Stimulated activated CD4-positive, alpha-beta T cell treated with anti-CD3 and anti-CD28 coated beads, Interleukin-1b, Interleukin-23, amount 100 ng/mL, for 48 hours (primary cell): ENCODE measurements around the gene MAP4K1.
"Not testable (repeated sequence)": the region's sequence is repeated elsewhere in the genome, so short reads cannot be mapped to it uniquely, and the experiment has no call there.

Experiments used
- DNase-seq: peaks from one replicate; pipeline ENCODE4 v3.0.0-alpha.2; 2020

The MAP4K1 gene

DNA sequence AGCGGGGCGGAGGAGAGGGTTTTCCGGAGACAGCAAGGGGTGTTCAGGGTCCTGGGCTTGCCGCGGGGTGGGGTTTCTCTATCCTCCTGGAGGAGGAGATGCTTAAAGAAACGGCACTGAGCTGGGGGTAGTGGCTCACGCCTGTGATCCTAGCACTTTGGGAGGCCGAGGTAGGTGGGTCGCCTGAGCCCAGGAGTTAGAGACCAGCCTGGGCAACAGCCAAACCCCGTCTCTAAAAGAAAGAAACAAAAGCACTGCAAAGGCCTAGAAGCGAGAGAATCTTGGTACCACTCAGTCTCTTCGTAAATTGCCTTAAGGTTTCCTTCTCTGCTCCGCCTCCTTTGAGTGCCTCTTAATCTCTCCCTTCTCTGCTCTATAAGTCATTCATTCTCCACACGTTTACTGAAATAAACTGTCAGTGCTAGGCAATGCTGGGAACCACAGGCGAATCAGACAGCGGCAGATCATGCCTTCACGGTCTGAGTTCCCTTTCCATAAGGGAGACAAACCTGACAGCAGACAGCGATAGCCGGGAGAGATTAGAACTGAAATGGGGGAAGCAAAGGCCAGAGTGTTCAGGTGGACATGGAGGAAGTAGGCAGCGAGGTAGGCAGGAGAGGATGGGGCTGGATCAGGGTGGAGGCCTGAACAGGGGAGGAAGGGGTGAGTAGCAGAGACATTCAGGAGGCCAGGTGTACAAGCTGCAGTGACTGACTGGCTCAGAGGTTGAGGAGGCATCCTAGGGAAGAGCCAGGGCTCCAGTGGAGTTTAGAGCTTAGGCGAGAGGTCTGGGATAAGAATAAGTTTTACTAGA is 1.8 kb upstream of the MAP4K1 start:
- no peak for DNase-seq

DNA sequence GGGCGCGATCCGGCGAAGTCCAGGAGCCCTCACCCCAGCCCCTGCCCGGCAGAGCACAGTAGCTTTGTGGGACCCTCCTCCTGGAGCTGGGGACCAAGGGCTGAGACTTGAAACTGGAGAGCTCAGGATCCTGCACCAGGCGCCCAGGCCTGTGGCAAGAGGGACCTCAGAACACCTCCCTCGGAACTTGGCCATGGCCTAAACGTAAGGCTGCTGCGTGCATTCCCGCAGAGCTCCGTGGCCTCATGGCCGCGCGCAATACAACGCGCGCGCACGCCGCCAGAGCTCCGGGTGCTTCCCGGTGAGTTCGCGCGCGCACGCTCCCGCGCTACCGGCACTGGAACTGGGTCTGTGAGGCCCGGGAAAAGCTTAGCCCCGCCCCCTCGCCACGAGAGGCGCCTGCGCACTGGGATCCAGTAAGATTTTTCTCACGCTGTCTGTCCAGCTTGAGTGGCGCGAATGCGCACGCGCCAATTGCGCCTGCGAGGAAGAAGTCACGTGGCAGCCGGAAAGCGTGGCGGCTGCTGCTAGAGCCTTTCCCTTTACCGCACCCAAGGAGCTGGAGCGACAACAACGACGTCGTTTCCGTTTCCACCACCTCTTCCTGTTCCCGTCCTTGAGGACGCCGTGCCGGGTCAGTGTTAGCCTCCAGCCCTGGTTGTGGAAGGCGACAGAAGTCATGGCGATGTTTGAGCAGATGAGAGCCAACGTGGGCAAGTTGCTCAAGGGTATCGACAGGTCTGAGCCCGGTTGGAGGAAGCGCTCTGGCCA is 1.0 kb upstream of the MAP4K1 start, which contains the start of gene EIF3K:
EIF3K (plus strand) TSS at position 599 of the 771 bp plus-strand sequence; CDS start at position 680, 81 bp downstream.
- peak; percentile 98 for DNase-seq

DNA sequence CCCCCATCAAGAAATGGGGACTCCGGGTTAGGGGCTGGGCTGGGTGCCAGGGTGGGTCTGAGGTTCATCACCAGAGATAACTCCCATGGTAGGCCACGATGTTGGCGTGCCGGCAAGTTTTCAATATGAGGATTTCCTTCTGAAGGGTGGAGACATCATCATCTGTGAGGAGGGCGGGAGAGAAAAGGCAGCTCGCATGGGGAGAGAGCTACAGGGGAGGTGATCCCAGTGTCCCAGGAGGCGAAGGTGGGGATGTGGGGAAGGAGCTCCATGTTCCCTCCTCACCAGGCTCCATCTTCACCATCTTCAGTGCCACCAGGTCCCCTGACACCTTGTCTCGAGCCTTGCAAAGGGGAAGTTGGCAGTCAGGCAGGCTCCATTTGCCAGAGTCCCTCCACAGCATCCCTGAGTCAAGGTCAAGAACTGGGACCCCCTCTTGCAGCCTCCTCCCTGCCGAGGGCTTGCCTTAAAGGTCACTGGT is 430 bp downstream of the MAP4K1 start:
- peak; percentile 15 for DNase-seq

DNA sequence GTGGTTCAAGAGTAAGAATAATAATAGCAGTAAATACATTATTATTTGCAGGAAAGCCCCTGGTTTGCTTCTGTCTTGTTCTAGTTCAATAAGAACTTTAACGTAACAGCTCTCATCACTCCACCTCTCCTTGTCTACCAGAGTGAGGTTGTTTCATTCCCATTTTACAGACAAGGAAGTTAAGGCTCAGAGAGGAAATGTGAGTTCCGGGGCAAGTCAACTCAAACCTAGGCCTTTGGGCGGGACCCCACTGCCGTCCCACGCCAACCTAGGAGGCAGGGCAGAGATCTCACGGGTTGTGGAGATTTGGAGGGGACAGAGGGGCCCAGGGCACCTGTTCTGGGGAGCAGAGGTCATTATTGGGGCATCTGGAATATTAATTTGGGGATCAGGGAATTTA is 1.5 kb downstream of the MAP4K1 start:
- DNase-seq = no peak

DNA sequence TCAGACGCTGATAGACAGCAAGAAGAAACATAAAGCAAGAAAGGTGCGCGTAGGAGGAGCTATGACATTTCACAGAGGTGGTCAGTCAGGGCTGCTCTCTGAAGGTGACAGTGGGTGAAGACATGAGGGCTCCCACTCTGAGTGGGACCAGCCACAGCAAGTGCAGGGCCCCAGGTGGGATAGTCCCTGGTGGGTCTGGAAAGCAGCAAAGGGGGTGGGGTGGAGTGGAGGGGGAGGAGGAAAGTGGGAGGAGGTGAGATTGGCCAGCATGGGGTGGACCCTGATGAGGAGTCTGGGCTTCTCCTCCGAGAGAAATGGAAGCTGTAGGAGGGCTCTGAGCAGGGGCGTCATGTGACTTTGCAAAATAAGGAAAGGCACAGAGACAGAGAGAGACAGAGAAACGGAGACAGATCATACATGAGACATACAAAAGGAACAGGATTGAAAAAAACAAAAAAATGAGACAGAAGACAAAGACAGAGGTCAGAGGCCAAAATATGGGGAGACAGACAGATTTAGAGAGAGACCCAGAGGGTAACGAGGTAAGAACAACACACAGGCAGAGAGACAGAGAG is 2.7 kb downstream of the MAP4K1 start:
- no peak for DNase-seq

DNA sequence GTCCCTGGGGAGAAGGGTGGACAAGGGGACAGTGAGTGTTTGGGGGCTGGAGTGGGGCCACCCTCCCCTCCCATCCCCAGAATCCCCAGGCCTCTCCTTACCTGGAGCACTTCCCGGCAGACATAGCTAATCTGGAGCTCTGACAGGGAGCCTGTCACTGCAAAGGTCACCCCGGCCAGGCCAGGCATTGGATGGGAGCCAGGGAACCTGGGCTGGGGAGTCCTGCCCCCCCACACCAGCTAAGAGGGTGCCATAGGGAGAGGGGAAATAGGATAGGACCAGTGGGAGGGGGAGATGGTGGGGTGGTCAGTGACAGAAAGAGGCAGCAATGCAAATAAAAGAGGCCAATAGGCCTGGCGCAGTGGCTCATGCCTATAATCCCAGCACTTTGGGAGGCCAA is 3.5 kb downstream of the MAP4K1 start:
- DNase-seq = no peak

DNA sequence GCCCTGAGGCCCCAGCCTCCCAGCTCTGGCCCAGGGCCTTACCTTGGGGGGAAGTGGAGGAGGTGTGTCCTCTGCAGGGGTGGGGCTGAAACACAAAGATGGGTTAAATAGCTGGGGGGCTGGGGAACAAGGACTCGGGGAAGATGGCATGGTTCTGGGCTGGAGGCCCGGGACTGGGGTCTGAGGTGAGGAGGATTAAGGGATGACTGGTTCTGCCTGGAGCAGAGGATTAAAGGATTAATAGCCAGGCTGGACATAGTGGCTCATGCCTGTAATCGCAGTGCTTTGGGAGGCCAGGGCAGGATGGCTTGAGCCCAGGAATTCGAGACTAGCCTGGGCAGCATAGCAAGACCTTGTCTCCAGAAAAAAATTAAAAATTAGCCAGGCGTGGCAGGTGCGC is 11.6 kb downstream of the MAP4K1 start:
- DNase-seq = no peak

DNA sequence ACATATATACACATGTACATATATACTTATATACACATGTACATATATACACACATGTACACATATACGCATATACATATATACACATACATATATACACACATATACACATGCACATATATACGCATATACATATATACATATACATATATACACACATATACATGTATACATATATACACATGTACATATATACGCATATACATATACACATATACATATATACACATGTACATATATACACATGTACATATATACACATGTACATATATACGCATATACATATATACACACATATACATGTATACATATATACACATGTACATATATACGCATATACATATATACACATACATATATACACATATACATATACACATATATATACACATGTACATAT is 14.9 kb downstream of the MAP4K1 start:
- not testable (repeated sequence) for DNase-seq

DNA sequence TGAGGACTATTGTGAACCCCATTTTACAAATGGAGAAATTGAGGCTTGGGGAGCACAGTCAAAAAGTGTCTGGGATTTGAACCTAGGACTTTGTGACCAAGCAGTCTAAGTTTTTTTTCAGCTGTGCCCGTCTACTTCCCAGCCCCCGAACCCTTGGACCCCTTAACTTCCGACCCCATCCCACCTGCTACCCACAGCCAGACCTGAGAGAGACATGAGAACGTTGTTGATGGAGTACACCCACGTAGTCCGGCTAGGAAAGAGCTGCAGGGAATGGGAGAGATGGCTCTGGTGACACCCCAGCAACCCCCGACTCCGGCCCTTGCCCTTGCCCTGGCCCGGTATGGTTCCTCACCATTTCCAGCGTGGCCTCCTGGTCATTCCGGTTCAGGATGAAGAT is 18.0 kb downstream of the MAP4K1 start:
- DNase-seq = no peak

DNA sequence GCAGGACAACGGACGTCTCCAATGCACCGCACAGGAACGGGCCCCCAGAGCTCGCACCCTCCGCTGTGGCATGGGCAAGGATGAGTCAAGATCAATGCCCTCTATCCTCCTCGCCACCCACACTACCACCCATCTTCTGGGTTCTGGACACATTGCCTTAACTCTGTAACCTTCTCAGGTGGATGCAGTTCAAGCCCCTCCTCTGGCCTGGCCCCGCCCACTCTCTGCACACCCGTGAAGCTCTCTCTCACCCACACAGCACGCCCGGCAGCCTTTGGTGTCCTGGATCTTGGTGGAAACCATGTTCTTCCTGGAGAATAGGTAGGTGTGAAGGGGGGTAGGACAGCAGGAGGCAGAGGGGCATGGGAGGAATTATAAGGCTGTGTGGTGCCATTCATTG is 20.7 kb downstream of the MAP4K1 start:
- DNase-seq = no peak

DNA sequence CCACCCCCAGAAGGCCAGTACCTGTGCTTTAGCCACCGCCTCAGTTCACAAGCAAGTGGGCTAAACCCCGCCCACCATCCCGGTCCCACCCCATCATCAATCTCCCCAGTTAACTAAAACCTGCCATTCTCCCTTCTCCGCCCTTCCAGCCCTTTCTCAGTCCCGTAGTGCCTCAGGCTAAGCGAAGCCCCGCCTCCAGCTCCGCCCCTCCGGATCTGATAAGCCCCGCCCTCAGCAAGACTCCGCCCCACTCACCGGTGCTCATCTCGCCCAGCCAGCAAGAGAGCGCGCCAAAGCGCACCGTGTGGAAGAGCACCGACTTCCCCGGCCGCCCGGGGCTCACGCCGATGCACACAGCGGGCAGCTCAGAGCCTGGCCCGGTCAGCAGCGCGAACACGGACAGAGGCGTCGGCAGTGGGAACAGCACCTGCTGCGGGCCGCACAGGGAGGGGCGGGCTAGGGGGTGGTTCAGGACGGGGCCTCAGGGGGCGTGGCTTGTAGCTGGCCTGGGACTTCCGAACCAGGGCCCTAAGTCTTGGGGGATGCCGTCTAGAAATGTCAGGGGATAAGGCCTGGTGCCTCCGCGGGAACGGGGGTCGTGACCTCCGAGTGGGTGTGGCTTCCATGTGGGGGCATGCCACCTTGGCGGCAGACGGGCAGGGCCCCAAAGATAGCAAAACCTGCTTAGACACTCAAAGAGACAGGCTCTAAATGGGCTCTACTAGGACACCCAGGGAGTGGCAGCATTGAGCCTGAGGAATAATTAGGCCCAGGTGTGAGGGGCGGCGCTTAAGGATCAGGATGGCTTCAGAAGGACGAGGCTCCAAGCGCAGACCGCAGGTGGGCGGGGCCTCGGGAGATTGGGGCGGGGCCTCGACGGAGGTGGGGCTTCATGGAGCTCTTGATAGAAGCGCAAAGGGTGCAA is 21.4 kb downstream of the MAP4K1 start:
- DNase-seq = peak; percentile 31

DNA sequence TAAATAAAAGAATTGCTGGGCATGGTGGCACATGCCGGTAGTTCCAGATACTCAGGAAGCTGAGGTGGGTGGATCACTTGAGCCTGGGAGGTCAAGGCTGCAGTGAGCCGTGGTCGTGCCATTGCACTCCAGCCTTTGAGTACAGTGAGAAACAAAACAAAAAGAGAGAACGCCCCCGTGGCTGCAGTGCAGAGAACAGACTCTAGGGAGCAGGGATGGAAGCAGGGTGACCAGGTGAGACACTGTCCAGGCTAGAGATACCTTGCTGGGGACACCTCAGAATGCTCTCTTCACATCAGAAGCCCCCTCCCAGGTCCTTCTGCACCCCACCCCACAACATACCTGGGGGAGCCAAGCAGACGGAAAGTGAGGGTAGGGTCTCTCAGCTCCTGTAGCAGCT is 24.8 kb downstream of the MAP4K1 start:
- no peak for DNase-seq

DNA sequence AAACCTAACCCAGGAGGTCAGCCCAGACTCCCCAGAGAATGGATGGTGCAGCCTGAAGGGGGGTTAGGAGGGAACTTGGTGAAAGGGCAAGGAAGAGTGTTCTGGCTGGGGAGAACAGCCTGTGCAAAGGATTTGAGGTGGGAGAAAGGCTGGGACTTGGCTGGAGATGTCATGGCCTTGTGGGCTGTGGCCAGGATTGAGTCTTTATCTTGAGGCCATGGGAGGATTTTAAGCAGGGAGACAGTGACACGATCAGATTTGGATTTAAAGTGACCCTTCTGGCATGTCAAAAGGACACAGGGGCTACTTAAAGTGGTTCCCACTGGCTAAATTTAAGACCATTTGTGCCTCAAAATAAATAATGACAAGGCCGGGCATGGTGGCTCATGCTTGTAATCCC is 29.7 kb downstream of the MAP4K1 start:
- DNase-seq = no peak

DNA sequence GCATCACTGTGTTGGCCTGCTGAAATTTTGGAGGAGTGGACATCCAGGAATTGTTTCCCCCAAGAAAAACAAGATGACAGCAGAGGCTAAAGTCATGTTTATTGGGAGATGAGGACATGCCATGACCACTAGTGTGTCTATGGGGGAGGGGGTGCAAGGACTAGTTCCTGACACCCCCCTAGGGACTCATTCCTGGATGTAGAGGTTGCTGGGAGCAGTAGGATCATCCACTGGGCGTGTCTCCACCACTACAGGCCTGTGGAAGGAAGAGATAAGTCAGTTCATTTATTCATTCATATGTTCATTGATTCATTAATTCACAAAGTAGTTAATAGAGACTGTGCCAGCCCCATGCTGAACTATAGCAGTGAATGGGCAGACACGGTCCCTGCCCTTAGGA is 30.2 kb downstream of the MAP4K1 start:
- DNase-seq = no peak

DNA sequence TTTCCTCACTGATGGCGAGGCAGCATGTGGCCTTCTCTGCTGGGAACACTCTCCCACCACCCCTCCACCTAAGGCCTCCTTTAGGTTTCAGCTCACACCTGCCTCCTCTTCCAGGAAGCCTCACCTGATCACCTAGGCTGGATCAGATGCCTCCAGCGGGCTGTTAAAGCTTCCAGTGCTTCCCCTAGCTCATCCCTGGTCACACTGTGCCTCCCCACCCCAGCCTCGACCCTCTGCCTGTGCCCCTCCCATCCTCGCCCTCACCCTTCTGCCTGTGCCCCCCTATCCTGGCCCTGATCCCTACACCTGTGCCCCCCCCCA is 33.8 kb downstream of the MAP4K1 start:
- DNase-seq = no peak

DNA sequence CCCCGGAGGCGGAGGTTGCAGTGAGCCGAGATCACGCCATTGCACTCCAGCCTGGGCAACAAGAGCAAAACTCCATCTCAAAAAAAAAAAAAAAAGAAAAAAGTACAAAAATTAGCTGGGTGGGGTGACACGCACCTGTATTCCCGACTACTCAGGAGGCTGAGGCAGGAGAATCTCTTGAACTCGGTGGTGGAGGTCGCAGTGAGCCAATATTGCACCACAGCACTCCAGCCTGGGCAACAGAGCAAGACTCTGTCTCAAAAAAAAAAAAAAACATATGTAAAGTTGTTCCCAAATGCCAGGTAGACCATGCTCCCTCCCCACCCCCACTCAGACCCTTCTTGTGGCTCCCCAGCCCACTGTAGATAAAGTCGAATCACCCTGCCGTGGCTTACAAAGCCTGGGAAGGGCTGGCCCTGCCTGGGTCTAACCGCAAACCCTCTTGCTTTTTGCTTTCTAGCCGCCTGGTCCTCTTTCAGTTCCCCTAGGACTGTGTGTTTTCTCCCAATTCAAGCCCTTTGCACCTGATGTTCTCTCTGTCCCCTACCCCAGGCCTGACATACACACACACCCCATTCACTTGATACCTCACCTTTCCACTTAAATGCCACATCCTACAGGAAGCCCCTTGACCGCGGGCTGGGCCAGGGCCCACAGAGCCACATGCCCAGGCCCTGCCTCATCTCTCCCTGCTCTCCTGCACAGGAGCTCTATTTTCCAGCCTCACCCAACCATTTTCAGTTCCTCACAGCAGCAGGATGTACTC is 34.4 kb downstream of the MAP4K1 start:
- no peak for DNase-seq

DNA sequence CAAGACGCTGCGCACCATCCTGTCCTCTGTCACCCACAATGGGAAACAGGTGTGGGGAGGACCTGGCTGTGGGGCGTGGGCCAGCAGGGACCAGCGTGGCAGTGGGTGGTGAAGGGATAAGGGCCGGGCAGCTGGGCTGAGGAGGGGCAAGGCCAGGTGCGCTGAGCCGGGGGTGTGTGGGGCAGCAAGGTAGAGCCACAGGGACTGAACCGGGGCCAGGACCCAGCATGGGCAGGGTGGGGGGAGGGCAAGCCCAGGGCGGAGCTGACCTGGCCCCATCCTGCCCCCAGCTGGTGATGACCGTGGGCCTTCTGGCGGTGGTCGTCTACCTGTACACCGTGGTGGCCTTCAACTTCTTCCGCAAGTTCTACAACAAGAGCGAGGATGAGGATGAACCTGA is 37.7 kb downstream of the MAP4K1 start:
- DNase-seq = no peak

DNA sequence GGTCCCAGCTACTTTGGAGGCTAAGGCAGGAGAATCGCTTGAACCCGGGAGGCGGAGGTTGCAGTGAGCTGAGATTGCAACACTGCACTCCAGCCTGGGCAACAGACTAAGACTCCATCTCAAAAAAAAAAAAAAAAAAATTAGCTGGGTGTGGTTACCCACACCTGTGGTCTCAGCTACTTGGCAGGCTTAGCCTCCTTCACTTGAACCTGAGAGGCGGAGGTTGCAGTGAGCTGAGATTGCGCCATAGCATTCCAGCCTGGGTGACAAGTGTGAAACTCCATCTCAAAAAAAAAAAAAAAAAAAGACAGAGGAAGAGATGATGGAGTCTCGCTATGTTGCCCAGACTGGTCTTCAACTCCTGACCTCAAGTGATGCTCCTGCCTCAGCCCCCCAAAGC is 38.4 kb downstream of the MAP4K1 start:
- not testable (repeated sequence) for DNase-seq

DNA sequence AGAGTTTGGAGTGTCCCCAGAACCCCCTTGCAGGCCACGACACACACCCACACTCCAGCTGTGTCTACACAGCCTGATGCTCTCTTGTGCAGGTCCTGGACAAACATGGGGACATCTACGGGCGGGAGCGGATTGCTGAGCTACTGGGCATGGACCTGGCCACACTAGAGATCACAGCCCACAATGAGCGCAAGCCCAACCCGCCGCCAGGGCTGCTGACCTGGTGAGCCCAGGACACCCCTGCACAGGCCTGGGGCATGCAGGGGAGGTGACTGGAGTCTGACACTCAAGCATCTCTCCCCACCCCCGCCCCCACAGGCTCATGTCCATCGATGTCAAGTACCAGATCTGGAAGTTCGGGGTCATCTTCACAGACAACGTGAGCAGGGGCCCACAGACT is 39.9 kb downstream of the MAP4K1 start:
- DNase-seq = no peak

DNA sequence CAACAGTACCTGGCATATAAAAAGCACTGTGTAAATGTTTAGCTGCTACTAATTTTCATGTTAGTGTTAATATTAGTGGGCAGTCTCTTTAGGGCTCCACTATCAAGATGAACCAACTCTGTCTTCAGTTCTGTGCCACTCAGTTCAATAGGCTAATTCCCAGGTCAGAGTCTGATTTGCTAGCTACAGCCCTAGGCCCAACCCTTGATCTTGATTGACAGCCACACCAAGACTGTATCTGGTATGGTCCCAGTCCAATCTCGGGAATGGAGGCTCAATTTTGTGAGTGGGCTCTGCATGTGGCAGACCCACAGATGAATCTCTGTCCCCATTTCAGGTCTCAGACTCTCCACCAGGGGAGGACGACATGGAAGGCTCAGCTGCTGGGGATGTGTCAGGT is 46.1 kb downstream of the MAP4K1 start:
- DNase-seq = no peak

DNA sequence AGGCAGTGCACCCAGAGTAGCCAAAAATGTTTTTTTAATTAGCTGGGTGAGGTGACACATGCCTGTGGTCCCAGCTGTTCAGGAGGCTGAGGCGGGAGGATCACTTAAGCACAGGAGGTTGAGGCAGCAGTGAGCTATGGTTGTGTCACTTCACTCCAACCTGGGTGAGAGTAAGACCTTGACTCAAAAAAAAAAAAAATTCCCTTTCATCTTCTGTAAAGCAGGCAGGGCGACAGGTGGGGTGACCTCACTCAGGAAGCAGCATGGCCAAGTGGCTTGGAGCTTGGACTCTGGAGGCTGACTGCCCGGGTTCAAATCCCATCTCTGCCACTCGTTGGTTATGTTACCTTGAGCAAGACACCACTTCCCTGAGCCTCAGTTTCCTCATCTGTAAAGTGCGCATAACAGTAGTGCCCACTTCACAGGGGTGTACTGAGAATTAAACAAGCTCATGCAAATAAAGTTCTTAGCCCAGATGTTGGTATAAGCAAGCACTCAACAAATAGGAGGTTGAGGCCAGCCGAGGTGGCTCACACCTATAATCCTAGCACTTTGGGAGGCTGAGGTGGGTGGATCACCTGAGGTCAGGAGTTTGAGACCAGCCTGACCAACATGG is 48.3 kb downstream of the MAP4K1 start:
- peak; percentile 29 for DNase-seq

DNA sequence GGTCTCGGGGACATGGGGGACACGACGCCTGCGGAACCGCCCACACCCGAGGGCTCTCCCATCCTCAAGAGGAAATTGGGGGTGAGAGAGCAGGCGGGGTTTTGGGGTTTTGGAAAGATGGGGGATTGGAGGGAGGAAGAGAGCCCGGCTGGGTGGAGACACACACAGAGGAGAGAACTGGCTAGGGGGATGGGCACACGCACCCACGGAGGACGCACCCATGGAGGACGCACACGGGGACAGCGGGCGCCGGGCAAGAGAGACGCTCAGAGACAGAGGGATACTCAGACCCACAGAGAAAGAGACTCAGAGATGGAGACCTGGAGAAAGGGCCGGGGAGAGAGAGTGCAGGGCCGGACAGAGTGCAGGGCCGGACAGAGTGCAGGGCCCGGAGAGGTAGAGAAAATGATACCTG is 52.1 kb downstream of the MAP4K1 start:
- no peak for DNase-seq
